ENCODE measurements around the gene TMEM53. TPM values are rescaled to one million over a fixed set of nuclear protein-coding genes. Genes with fewer than 3 reads are reported as not detected.

The TMEM53 gene
- total and polyA plus RNA-seq, 12 donors: 7.2 to 47.4 (median 12.6) TPM

DNA sequence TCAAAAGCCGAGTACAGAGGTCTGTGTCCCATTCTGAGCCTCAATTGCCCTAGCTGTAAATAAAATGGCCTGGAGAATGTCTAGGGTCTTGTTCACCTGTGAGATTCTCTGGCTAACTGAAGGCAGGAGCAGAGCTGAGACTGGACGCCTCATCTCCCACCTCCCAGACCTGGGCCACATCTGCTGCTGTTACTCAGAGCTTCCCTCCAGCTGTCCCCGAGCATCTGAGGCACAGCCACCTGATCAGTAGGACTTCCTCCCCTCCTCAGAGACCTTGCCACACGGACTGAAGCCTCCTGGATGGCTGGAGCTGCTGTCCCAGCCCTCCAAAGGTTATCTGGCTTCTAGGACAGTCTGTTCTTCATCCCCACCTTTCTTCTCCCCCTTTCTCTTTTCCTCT is 62.4 kb downstream of the TMEM53 start:
- no peak overlapping the region for H3K27ac ChIP-seq
- peaks cover under 1 to 2% of the 10 kb centered on the region in 2 donors for H3K4me1 ChIP-seq (replicated peaks in 1 of 2)
- no peaks in the 10 kb centered on the region for H3K36me3 ChIP-seq (replicated peaks in 1 of 2)
- H3K9me3 ChIP-seq (replicated peaks in 1 of 3): no peaks in the 10 kb centered on the region
- DNase-seq: no peak
- WGBS, 4 donors: 59 to 72% (median 65%) methylated on average over 4 of the region's 4 CpGs
- TF ChIP-seq, protein P1, sequence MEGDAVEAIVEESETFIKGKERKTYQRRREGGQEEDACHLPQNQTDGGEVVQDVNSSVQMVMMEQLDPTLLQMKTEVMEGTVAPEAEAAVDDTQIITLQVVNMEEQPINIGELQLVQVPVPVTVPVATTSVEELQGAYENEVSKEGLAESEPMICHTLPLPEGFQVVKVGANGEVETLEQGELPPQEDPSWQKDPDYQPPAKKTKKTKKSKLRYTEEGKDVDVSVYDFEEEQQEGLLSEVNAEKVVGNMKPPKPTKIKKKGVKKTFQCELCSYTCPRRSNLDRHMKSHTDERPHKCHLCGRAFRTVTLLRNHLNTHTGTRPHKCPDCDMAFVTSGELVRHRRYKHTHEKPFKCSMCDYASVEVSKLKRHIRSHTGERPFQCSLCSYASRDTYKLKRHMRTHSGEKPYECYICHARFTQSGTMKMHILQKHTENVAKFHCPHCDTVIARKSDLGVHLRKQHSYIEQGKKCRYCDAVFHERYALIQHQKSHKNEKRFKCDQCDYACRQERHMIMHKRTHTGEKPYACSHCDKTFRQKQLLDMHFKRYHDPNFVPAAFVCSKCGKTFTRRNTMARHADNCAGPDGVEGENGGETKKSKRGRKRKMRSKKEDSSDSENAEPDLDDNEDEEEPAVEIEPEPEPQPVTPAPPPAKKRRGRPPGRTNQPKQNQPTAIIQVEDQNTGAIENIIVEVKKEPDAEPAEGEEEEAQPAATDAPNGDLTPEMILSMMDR (IDR thresholded peaks at IDR 0.05): no peak
- no peak for TF ChIP-seq POLR2A (IDR thresholded peaks at IDR 0.05)
- H3K27me3 ChIP-seq: no peaks in the 10 kb centered on the region
- intact Hi-C loops (cut with DNase I): loop anchor here in 1 of 2 donors (5.0 kb wide), 1 partner anchor 40 kb away; no protein-coding TSS in a partner anchor
- H3K4me3 ChIP-seq: no peak overlapping the region

DNA sequence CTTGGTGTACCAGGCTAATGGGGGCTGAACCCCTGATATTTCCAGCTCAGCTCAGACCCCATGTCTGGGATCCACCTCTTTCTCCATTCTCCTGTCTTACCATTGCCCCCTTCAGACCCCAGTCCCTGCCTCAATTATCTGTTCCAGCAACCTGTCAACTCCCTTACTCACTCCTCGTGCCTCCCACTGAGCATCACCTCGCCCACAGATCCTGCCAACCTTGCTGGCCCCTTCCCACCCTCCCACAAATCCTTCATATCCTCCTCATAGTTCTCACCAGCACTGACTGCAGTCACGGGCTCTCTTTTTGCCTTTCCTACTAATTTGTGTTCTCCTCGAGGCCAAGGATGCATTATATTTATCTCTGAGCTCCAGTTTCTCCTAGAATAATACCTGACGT is 62.9 kb downstream of the TMEM53 start:
- Histone ChIP-seq H3K36me3 (replicated peaks in 1 of 2) (no peaks in the 10 kb centered on the region), H3K27ac (no peak overlapping the region), H3K9me3 (replicated peaks in 1 of 3) (no peaks in the 10 kb centered on the region), H3K4me1 (replicated peaks in 1 of 2) (no peaks in the 10 kb centered on the region), H3K4me3 (no peak overlapping the region), H3K27me3 (no peaks in the 10 kb centered on the region)
- no peak for DNase-seq
- WGBS, 4 donors: 72 to 84% (median 78%) methylated on average over 5 of the region's 5 CpGs
- TF ChIP-seq, protein P1 (IDR thresholded peaks at IDR 0.05): no peak
- no peak for TF ChIP-seq POLR2A (IDR thresholded peaks at IDR 0.05)
- intact Hi-C loops (cut with DNase I): loop anchor here in 1 of 2 donors (5.0 kb wide), 1 partner anchor 41 kb away; no protein-coding TSS in a partner anchor

DNA sequence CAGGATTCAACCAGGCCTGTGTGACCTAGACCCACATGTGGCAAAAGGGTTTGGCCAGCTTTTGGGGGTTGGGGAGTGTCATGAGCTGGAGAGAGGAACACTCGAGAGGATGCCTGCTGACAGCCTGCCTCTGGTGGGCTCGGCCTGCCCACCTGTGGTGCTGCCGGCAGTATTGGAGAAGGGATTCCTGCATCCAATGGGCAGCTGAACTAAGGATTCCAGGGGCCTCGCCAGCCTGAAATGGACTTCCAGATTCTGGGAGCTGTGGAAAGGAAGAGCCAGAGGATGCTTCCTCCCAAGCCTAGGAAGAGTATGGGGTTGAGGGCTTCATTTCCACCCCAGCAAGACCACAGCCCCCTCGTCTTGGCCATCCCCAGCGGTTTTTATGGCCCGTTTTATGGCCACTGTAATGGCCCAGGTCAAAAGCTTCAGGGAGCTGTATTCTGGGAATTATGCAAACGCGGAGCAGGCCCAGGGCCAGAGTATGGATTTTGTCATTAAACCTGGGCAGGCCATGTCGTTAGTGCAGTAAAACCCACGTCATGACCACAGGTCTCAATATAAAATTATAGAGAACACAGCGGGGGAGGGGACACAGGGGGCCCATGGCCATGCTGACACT is 63.6 kb downstream of the TMEM53 start:
- no peaks in the 10 kb centered on the region for H3K36me3 ChIP-seq (replicated peaks in 1 of 2)
- 63 to 75% (median 67%) methylated on average over 8 to 12 of the region's 12 CpGs for WGBS, 4 donors
- no peak overlapping the region for H3K27ac ChIP-seq
- no peaks in the 10 kb centered on the region for H3K27me3 ChIP-seq
- H3K4me3 ChIP-seq: no peak overlapping the region
- DNase-seq: no peak
- intact Hi-C loops (cut with DNase I): loop anchor here in 1 of 2 donors (5.0 kb wide), 1 partner anchor 42 kb away; no protein-coding TSS in a partner anchor
- H3K9me3 ChIP-seq (replicated peaks in 1 of 3): no peaks in the 10 kb centered on the region
- TF ChIP-seq, protein P1 (IDR thresholded peaks at IDR 0.05): no peak
- no peak for TF ChIP-seq POLR2A (IDR thresholded peaks at IDR 0.05)
- H3K4me1 ChIP-seq (replicated peaks in 1 of 2): no peaks in the 10 kb centered on the region

DNA sequence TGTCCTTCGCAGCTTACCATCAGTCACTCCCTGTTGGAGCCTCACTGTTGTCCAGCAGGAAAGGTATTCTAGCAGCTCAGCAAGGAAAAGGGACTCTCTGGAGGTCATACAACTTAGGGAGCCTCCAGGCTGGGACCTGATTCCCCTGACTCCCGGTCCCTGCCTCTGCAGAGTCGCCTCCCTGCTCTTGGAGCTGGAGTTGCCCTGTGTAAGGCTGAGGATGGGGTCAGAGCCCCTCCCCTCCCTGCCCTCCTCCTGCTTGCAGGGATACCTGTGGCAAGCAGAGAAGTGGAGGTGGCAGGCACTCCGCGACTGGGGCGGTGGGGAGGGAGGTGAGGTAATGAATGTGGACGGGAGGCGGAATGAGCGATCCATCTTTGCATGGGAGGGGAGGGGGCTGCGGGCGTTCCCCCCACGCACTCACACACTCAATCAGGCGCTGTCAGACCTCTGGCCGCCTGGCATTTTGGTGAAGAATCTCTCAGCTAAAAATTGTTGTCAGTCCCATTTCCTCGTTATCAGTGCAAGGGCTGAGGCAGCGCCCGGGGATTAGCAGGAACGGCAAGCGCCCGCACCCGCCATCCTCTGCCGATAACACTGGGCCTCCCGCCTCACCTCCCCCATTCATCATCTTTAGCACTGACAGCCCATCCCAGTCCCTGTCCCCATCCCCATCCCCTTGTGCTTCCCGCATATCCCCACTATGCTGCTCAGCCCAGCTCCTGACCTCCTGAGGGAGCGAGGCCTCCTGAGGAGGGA is 64.3 kb downstream of the TMEM53 start:
- intact Hi-C loops (cut with DNase I): loop anchor here (2.0 to 5.0 kb wide), 2 partner anchors 42 to 43 kb away; no protein-coding TSS in a partner anchor
- H3K4me3 ChIP-seq: no peak overlapping the region
- 74 to 80% (median 80%) methylated on average over 19 to 25 of the region's 25 CpGs for WGBS, 4 donors
- TF ChIP-seq, protein P1 (IDR thresholded peaks at IDR 0.05): peak in 2 of 6 experiments; percentile 7 to 24
- no peak for TF ChIP-seq POLR2A (IDR thresholded peaks at IDR 0.05)
- H3K9me3 ChIP-seq (replicated peaks in 1 of 3): no peaks in the 10 kb centered on the region
- H3K27me3 ChIP-seq: no peaks in the 10 kb centered on the region
- H3K4me1 ChIP-seq (replicated peaks in 1 of 2): no peaks in the 10 kb centered on the region
- DNase-seq: no peak
- H3K27ac ChIP-seq: no peak overlapping the region
- no peaks in the 10 kb centered on the region for H3K36me3 ChIP-seq (replicated peaks in 1 of 2)
